Measurements from ENCODE around the gene USP50.
"Not testable (repeated sequence)": the region's sequence is repeated elsewhere in the genome, so short reads cannot be mapped to it uniquely, and the experiment has no call there.

USP50 gene

DNA sequence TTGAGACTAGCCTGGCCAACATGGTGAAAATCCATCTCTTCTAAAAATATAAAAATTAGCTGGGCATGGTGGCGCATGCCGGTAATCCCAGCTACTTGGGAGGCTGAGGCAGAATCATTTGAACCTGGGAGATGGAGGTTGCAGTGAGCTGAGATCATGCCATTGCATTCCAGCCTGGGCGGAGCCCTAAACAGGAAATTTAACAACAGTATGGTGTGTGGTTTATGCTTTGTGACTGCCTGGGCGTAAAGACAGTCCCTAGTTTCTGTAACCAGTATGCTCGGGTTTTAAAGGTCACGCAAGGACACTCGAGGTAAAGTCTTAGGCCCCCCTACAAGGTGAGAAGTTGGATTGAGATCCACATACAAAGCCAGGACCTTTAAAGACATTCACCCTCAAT is 43.3 kb downstream of the USP50 start:
- no peak overlapping the region for H3K4me3 ChIP-seq (ENCODE audit: low read depth in 1 of 2, low read length in 2 of 2)
- no peak overlapping the region for H3K9ac ChIP-seq (ENCODE audit: low read length)
- peaks cover 26% of the 10 kb centered on the region for H3K36me3 ChIP-seq (ENCODE audit: insufficient read depth, low read length)
- H3K27me3 ChIP-seq (ENCODE audit: control insufficient read depth in 1 of 2, insufficient read depth in 2 of 2, low read length in 2 of 2), result no peaks in the 10 kb centered on the region
- no peak overlapping the region for H3K27ac ChIP-seq (ENCODE audit: low read depth, low read length)
- H3K9me3 ChIP-seq (ENCODE audit: low read length), result no peaks in the 10 kb centered on the region
- H3K4me1 ChIP-seq (ENCODE audit: insufficient read depth, low read length), result no peaks in the 10 kb centered on the region

DNA sequence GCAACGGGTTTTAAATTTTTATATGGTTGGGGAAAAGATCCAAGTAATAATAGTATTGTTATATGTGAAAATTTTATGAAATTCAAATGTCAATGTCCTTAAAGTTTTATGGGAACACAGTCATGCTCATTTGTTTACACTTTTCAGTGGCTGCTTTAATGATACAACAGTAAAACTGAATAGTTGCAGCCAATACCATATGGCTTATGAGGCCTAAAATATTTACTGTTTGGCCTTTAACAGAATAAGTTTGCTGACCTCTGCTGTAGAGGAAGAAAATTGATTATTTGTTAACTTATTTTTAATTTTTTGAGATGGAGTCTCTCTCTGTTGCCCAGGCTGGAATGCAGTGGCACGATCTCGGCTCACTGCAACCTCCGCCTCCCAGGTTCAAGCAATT is 44.7 kb downstream of the USP50 start:
- Histone ChIP-seq H3K4me3 (ENCODE audit: low read depth in 1 of 2, low read length in 2 of 2) (no peak overlapping the region), H3K9ac (ENCODE audit: low read length) (no peak overlapping the region), H3K27ac (ENCODE audit: low read depth, low read length) (no peak overlapping the region), H3K9me3 (ENCODE audit: low read length) (no peaks in the 10 kb centered on the region), H3K4me1 (ENCODE audit: insufficient read depth, low read length) (no peaks in the 10 kb centered on the region), H3K27me3 (ENCODE audit: control insufficient read depth in 1 of 2, insufficient read depth in 2 of 2, low read length in 2 of 2) (no peaks in the 10 kb centered on the region), H3K36me3 (ENCODE audit: insufficient read depth, low read length) (peaks cover 32% of the 10 kb centered on the region)

DNA sequence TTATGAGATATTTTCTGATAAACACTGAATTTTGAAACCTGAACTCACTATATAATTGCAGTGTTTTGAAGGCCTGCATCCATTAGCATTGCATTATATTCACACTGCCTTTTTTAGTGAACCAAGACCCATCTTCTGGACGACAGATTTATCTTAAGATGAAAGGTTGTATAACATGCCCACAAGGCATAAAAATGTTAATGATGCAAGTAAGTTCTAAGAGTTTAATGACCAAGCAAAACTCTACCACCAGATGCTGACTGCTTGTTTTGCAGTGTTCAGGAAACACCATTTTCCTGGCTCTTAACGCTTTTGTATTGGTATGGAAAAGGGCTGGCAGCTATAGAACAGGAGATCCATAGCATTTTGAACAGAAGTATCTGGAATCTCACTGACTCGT is 46.1 kb downstream of the USP50 start:
- H3K9ac ChIP-seq (ENCODE audit: low read length), result no peak overlapping the region
- no peaks in the 10 kb centered on the region for H3K27me3 ChIP-seq (ENCODE audit: control insufficient read depth in 1 of 2, insufficient read depth in 2 of 2, low read length in 2 of 2)
- H3K9me3 ChIP-seq (ENCODE audit: low read length), result no peaks in the 10 kb centered on the region
- H3K36me3 ChIP-seq (ENCODE audit: insufficient read depth, low read length), result peaks cover 42% of the 10 kb centered on the region
- H3K4me3 ChIP-seq (ENCODE audit: low read depth in 1 of 2, low read length in 2 of 2), result no peak overlapping the region
- H3K27ac ChIP-seq (ENCODE audit: low read depth, low read length), result no peak overlapping the region
- H3K4me1 ChIP-seq (ENCODE audit: insufficient read depth, low read length), result no peaks in the 10 kb centered on the region

GRCh38 chr15:50496692-50497091 is 49.8 kb downstream of the USP50 start:
- Histone ChIP-seq H3K36me3 (ENCODE audit: insufficient read depth, low read length) (peaks cover 64% of the 10 kb centered on the region), H3K27ac (ENCODE audit: low read depth, low read length) (no peak overlapping the region), H3K27me3 (ENCODE audit: control insufficient read depth in 1 of 2, insufficient read depth in 2 of 2, low read length in 2 of 2) (no peaks in the 10 kb centered on the region), H3K4me3 (ENCODE audit: low read depth in 1 of 2, low read length in 2 of 2) (no peak overlapping the region), H3K9me3 (ENCODE audit: low read length) (no peaks in the 10 kb centered on the region), H3K9ac (ENCODE audit: low read length) (no peak overlapping the region), H3K4me1 (ENCODE audit: insufficient read depth, low read length) (no peaks in the 10 kb centered on the region)

DNA sequence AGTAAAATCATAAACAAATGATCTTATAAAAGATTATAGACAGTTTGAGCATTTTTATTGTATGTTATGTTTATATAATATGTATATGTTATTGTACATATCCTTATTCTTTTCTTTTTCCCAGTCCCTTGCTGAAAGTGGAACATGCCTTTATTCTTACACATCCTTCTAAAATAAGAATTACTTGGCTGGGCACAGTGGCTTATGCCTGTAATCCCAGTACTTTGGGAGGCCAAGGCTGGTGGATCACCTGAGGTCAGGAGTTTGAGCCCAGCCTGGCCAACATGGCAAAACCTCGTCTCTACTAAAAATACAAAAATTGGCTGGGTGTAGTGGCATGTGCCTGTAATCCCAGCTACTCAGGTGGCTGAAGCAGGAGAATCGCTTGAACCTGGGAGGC is 51.9 kb downstream of the USP50 start:
- not testable (repeated sequence) for H3K9ac ChIP-seq (ENCODE audit: low read length); H3K4me3 ChIP-seq (ENCODE audit: low read depth in 1 of 2, low read length in 2 of 2); H3K4me1 ChIP-seq (ENCODE audit: insufficient read depth, low read length); H3K9me3 ChIP-seq (ENCODE audit: low read length); H3K27me3 ChIP-seq (ENCODE audit: control insufficient read depth in 1 of 2, insufficient read depth in 2 of 2, low read length in 2 of 2); H3K27ac ChIP-seq (ENCODE audit: low read depth, low read length)
- H3K36me3 ChIP-seq (ENCODE audit: insufficient read depth, low read length), result peaks cover 73% of the 10 kb centered on the region

- no peak overlapping the region for H3K4me3 ChIP-seq (ENCODE audit: low read depth in 1 of 2, low read length in 2 of 2)
- H3K27me3 ChIP-seq (ENCODE audit: control insufficient read depth in 1 of 2, insufficient read depth in 2 of 2, low read length in 2 of 2), result no peaks in the 10 kb centered on the region
- no peak overlapping the region for H3K27ac ChIP-seq (ENCODE audit: low read depth, low read length)
- H3K36me3 ChIP-seq (ENCODE audit: insufficient read depth, low read length), result peaks cover 64% of the 10 kb centered on the region
- no peaks in the 10 kb centered on the region for H3K4me1 ChIP-seq (ENCODE audit: insufficient read depth, low read length)
- H3K9me3 ChIP-seq (ENCODE audit: low read length), result no peaks in the 10 kb centered on the region
- no peak overlapping the region for H3K9ac ChIP-seq (ENCODE audit: low read length)
Observed at GRCh38 chr15:50493625-50494024, 52.8 kb downstream of the USP50 start.

DNA sequence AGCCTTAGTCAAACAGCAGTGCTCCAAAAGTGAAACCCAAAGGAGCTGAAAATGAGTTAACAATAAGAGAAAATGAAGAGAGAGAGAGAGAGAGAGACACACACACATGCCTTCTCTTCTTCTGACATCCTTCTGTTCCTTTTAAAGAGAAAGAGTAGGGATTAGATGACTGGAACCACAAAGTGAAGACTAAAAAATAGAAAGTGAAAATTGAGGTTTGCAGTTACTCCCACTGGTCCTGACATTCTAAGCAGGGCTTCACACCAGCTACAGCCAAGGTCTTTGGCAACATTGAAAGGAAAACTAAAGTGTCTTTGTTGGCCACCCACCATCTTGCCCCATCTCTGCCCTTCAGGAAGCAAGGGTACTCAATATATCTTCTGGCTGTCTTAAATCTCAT is 59.2 kb downstream of the USP50 start:
- Histone ChIP-seq H3K27ac (ENCODE audit: low read depth, low read length) (no peak overlapping the region), H3K9ac (ENCODE audit: low read length) (no peak overlapping the region), H3K27me3 (ENCODE audit: control insufficient read depth in 1 of 2, insufficient read depth in 2 of 2, low read length in 2 of 2) (no peaks in the 10 kb centered on the region), H3K4me1 (ENCODE audit: insufficient read depth, low read length) (no peaks in the 10 kb centered on the region), H3K36me3 (ENCODE audit: insufficient read depth, low read length) (peaks cover 32% of the 10 kb centered on the region), H3K4me3 (ENCODE audit: low read depth in 1 of 2, low read length in 2 of 2) (no peak overlapping the region), H3K9me3 (ENCODE audit: low read length) (no peaks in the 10 kb centered on the region)

DNA sequence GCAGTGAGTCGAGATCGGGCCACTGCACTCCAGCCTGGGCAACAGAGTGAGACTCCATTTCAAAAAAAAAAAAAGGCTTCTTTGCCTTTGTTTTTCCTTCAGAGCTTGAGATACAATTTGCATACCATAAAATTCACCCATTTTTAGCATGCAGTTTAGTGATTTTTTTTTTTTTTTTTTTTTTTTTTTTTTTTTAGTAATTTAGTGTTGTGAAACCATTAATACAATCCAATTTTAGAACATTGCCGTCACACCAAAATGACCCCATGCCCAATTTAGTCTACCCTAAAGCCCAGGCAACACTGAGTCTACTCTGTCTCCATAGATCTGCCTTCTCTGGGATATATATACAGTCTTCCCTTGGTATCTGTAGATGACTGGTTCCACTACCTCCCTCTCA is 61.1 kb downstream of the USP50 start:
- H3K36me3 ChIP-seq (ENCODE audit: insufficient read depth, low read length), result peaks cover 32% of the 10 kb centered on the region

DNA sequence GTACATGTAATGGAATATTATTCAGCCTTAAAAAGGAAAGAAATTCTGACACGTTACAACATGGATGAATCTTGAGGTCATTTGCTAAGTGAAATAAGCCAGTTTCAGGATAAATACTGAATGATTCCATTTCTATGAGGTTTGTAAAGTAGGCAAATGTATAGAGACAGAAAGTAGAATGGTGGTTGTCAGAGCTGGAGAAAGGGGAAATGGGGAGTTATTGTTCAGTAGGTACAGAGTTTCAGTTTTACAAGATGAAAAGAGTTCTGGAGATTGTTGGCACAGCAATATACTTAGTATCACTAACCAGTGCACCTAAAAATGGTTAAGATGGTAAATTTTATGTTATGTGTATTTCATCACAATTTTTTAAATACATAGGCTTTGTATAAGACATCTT is 61.7 kb downstream of the USP50 start:
- Histone ChIP-seq H3K27ac (ENCODE audit: low read depth, low read length) (no peak overlapping the region), H3K36me3 (ENCODE audit: insufficient read depth, low read length) (peaks cover 27% of the 10 kb centered on the region), H3K27me3 (ENCODE audit: control insufficient read depth in 1 of 2, insufficient read depth in 2 of 2, low read length in 2 of 2) (no peaks in the 10 kb centered on the region), H3K4me3 (ENCODE audit: low read depth in 1 of 2, low read length in 2 of 2) (no peak overlapping the region), H3K9ac (ENCODE audit: low read length) (no peak overlapping the region), H3K4me1 (ENCODE audit: insufficient read depth, low read length) (no peaks in the 10 kb centered on the region), H3K9me3 (ENCODE audit: low read length) (no peaks in the 10 kb centered on the region)

More for the DNA sequence above, 61.1 kb downstream of the USP50 start:
- Histone ChIP-seq H3K27me3 (ENCODE audit: control insufficient read depth in 1 of 2, insufficient read depth in 2 of 2, low read length in 2 of 2) (no peaks in the 10 kb centered on the region), H3K9ac (ENCODE audit: low read length) (no peak overlapping the region), H3K4me3 (ENCODE audit: low read depth in 1 of 2, low read length in 2 of 2) (no peak overlapping the region), H3K27ac (ENCODE audit: low read depth, low read length) (no peak overlapping the region), H3K4me1 (ENCODE audit: insufficient read depth, low read length) (no peaks in the 10 kb centered on the region), H3K9me3 (ENCODE audit: low read length) (no peaks in the 10 kb centered on the region)

GRCh38 chr15:50476143-50476542 is 70.3 kb downstream of the USP50 start:
- H3K36me3 ChIP-seq (ENCODE audit: insufficient read depth, low read length), result peaks cover 39% of the 10 kb centered on the region
- H3K27ac ChIP-seq (ENCODE audit: low read depth, low read length), result no peak overlapping the region
- no peaks in the 10 kb centered on the region for H3K9me3 ChIP-seq (ENCODE audit: low read length)
- no peaks in the 10 kb centered on the region for H3K27me3 ChIP-seq (ENCODE audit: control insufficient read depth in 1 of 2, insufficient read depth in 2 of 2, low read length in 2 of 2)
- no peak overlapping the region for H3K9ac ChIP-seq (ENCODE audit: low read length)
- no peaks in the 10 kb centered on the region for H3K4me1 ChIP-seq (ENCODE audit: insufficient read depth, low read length)
- H3K4me3 ChIP-seq (ENCODE audit: low read depth in 1 of 2, low read length in 2 of 2), result no peak overlapping the region

- Histone ChIP-seq H3K36me3 (ENCODE audit: insufficient read depth, low read length) (peaks cover 16% of the 10 kb centered on the region), H3K27ac (ENCODE audit: low read depth, low read length) (no peak overlapping the region), H3K9ac (ENCODE audit: low read length) (no peak overlapping the region), H3K4me1 (ENCODE audit: insufficient read depth, low read length) (no peaks in the 10 kb centered on the region), H3K27me3 (ENCODE audit: control insufficient read depth in 1 of 2, insufficient read depth in 2 of 2, low read length in 2 of 2) (no peaks in the 10 kb centered on the region), H3K9me3 (ENCODE audit: low read length) (no peaks in the 10 kb centered on the region), H3K4me3 (ENCODE audit: low read depth in 1 of 2, low read length in 2 of 2) (no peak overlapping the region)
Observed at GRCh38 chr15:50471072-50471471, 75.4 kb downstream of the USP50 start.

DNA sequence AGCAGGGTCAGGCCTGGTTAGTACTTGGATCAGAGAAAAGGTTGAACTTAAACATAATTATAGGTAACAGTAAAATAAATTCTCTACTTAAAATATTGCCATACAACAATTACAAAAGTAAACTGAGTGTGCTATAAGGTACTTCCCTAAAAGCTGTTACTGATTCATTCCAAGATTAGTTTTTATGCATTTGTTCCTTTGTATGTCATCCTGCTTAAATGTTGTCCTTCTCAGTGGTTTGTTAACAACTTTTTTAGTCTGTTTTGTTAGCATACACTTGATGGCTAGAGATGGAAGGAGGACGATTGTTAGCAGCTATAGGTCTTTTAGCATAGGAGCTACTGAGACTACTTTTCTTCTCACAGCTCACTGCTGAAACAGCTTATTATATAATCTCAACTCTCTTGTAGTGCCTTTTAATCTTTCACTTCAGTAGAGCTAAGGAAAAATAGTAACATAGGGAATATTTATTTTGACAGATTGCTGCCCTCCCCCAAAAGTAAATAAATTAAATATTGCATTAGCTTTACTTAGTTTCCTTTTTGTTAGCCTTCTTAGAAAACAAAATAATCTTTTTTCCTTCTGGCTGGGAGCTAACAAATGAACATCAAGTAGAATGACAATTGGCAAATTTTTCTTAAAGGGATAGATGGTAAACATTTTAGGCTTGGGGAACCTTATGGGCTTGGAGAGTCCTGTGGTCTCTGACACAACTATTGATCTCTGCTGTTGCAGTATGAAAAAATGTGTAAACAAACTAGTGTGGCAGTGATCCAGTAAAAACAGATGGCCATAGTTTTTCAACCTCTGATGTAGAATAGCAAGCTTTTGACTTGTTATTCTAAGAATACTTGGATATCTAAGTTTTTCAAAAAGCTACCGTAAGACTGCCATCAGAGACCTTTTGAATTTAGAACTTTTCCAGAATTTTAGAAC is 82.8 kb downstream of the USP50 start:
- Histone ChIP-seq H3K9me3 (ENCODE audit: low read length) (no peaks in the 10 kb centered on the region), H3K4me3 (ENCODE audit: low read depth in 1 of 2, low read length in 2 of 2) (no peak overlapping the region), H3K4me1 (ENCODE audit: insufficient read depth, low read length) (no peaks in the 10 kb centered on the region), H3K27ac (ENCODE audit: low read depth, low read length) (no peak overlapping the region), H3K36me3 (ENCODE audit: insufficient read depth, low read length) (peaks cover 7% of the 10 kb centered on the region), H3K9ac (ENCODE audit: low read length) (no peak overlapping the region), H3K27me3 (ENCODE audit: control insufficient read depth in 1 of 2, insufficient read depth in 2 of 2, low read length in 2 of 2) (no peaks in the 10 kb centered on the region)

Data from muscle layer of colon (tissue), 2 donors.